ENCODE data around the gene NLGN4Y.

- TF ChIP-seq TAF1 (IDR thresholded peaks at IDR 0.05; ENCODE audit: borderline replicate concordance, insufficient read depth, low read length) (no peak), FOXP2 (optimal IDR thresholded peaks at IDR 0.05; ENCODE audit: borderline replicate concordance, extremely low read depth, extremely low read length, insufficient read depth) (no peak), POLR2AphosphoS5 (IDR thresholded peaks at IDR 0.05; ENCODE audit: low read depth, low read length) (no peak)
Observed at GRCh38 chrY:14679181-14679580, 154.9 kb downstream of the NLGN4Y start.

Data from PFSK-1 (cell line).